ENCODE results near the gene SHISAL2A. TPM values are rescaled to one million over a fixed set of nuclear protein-coding genes. Genes with fewer than 3 reads are reported as not detected.

SHISAL2A gene
- total and polyA plus RNA-seq, 2 donors (not counting 3 experiments of a cell fraction or from before 2014, with no cell fraction given): not detected

GRCh38 chr1:52693843-52694242 is 60.9 kb downstream of the SHISAL2A start:
- Histone ChIP-seq H3K4me2 (ENCODE audit: insufficient read depth, low read length) (no peak overlapping the region), H2AFZ (ENCODE audit: low read depth, low read length) (no peak overlapping the region), H3K4me3 (replicated peaks in 1 of 3; ENCODE audit: insufficient read depth in 1 of 3, low read depth in 1 of 3, low read length in 3 of 3) (no peak overlapping the region), H3K27ac (ENCODE audit: insufficient read depth, low read depth, low read length) (no peak overlapping the region), H3K36me3 (ENCODE audit: control insufficient read depth in 2 of 2, extremely low read depth in 1 of 2, insufficient read depth in 2 of 2, low read length in 2 of 2) (peaks cover 3 to 9% of the 10 kb centered on the region in 2 experiments), H3K9me3 (replicated peaks; ENCODE audit: control insufficient read depth, insufficient read depth, low read length) (no peaks in the 10 kb centered on the region), H4K20me1 (replicated peaks; ENCODE audit: control insufficient read depth, extremely low read depth, insufficient read depth, low read length) (no peaks in the 10 kb centered on the region), H3K4me1 (ENCODE audit: control insufficient read depth, extremely low read depth, insufficient read depth, low read length) (peaks cover 11% of the 10 kb centered on the region), H3K9ac (replicated peaks; ENCODE audit: extremely low read depth, insufficient read depth, low read length) (no peak overlapping the region), H3K27me3 (ENCODE audit: control insufficient read depth in 2 of 2, insufficient read depth in 2 of 2, low read length in 2 of 2) (no peaks in the 10 kb centered on the region), H3K9me1 (replicated peaks; ENCODE audit: control insufficient read depth, extremely low read depth, insufficient read depth, low read length) (no peaks in the 10 kb centered on the region), H3K79me2 (ENCODE audit: control insufficient read depth, insufficient read depth, low read length) (peaks cover 47% of the 10 kb centered on the region)
- FAIRE-seq (no peak), DNase-seq (ENCODE audit: low read depth, low spot score) (no peak)
- intact Hi-C loops (cut with micrococcal nuclease) (no loop called here), dilution Hi-C loops (cut with MboI; ENCODE audit: extremely low pct_ligation_motif_present, low sequenced_read_pairs) (no loop called here)
- POLR2A ChIA-PET: no interaction called here
- no TSS peak for BruUV-seq (replicated peaks)
- TF ChIP-seq JUN (IDR thresholded peaks at IDR 0.05; ENCODE audit: borderline replicate concordance, insufficient read depth, insufficient read length, low read depth) (no peak), MAX (IDR thresholded peaks at IDR 0.05; ENCODE audit: insufficient read depth, insufficient read length) (no peak), EZH2 (IDR thresholded peaks at IDR 0.05; ENCODE audit: borderline replicate concordance, low read depth, low read length, severe bottlenecking) (no peak), CTCF (IDR thresholded peaks at IDR 0.05; ENCODE audit: extremely low read depth in 1 of 2, insufficient read depth in 1 of 2, low read depth in 1 of 2, low read length in 2 of 2) (no peak), POLR2AphosphoS5 (IDR thresholded peaks at IDR 0.05; ENCODE audit: insufficient read depth, low read depth, low read length) (no peak), FOS (IDR thresholded peaks at IDR 0.05; ENCODE audit: borderline replicate concordance, insufficient read depth, low read length) (no peak), MYC (IDR thresholded peaks at IDR 0.05; ENCODE audit: low read depth, low read length) (no peak), GATA2 (IDR thresholded peaks at IDR 0.05; ENCODE audit: insufficient read depth, insufficient read length, low read depth, low read length) (no peak), POLR2A (IDR thresholded peaks at IDR 0.05; ENCODE audit: low read depth, low read length) (no peak)
- CTCF ChIA-PET: interaction anchor here (1.5 kb wide), 1 partner anchor 8 kb away, joined by 6 read pairs; no protein-coding TSS in a partner anchor

Data from endothelial cell of umbilical vein (primary cell).